ENCODE results near the gene UFM1. TPM values are rescaled to one million over a fixed set of nuclear protein-coding genes. Genes with fewer than 3 reads are reported as not detected.

UFM1 gene
- total and polyA plus RNA-seq, 11 donors = 14.6 to 40.8 (median 27.9) TPM

DNA sequence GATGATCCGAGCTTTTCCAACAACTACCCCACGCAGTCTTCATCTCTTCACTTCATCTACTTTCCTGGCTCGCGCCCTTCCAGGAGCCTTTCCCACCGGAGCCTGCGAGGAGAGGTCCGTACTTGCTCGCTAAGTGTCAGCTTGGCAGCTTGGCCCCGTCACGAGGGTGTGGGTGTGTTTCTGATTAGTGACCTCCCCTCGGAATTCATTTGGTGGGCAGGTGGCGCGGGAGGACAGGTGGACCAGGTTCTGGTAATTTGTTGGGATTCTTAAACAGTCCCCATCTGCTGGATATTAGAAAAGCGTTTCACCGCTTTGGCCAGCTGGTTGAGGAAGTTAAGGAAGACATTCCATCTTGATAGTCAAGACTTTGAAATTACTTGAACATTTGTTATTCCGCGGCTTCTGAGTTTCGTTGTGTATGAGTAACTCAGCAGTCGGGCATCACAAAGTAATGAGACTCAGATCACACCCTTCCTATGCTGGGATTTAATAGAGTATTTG is 515 bp downstream of the UFM1 start:
- peak overlapping the region; percentile 82 to 93 (median 88) for H3K27ac ChIP-seq
- no peaks in the 10 kb centered on the region for H3K9me3 ChIP-seq
- intact Hi-C loops (cut with DNase I) = no loop called here
- peaks cover 0 to 27% (median 17%) of the 10 kb centered on the region in 12 donors for H3K4me1 ChIP-seq
- peak overlapping the region; percentile 62 to 88 (median 81) for H3K4me3 ChIP-seq
- ATAC-seq (peak; percentile 44 to 72 (median 60)), DNase-seq (peak in 4 of 5 donors; percentile 50 to 72 (median 58))
- TF ChIP-seq, protein P1, sequence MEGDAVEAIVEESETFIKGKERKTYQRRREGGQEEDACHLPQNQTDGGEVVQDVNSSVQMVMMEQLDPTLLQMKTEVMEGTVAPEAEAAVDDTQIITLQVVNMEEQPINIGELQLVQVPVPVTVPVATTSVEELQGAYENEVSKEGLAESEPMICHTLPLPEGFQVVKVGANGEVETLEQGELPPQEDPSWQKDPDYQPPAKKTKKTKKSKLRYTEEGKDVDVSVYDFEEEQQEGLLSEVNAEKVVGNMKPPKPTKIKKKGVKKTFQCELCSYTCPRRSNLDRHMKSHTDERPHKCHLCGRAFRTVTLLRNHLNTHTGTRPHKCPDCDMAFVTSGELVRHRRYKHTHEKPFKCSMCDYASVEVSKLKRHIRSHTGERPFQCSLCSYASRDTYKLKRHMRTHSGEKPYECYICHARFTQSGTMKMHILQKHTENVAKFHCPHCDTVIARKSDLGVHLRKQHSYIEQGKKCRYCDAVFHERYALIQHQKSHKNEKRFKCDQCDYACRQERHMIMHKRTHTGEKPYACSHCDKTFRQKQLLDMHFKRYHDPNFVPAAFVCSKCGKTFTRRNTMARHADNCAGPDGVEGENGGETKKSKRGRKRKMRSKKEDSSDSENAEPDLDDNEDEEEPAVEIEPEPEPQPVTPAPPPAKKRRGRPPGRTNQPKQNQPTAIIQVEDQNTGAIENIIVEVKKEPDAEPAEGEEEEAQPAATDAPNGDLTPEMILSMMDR (IDR thresholded peaks at IDR 0.05) = no peak
- TF ChIP-seq POLR2A (IDR thresholded peaks at IDR 0.05) = no peak
- peaks cover 0 to 41% (median 19%) of the 10 kb centered on the region in 9 donors for H3K36me3 ChIP-seq
- WGBS, 4 donors = 0 to 1% (median 1%) methylated on average over 14 to 19 of the region's 19 CpGs
- H3K27me3 ChIP-seq = no peaks in the 10 kb centered on the region

DNA sequence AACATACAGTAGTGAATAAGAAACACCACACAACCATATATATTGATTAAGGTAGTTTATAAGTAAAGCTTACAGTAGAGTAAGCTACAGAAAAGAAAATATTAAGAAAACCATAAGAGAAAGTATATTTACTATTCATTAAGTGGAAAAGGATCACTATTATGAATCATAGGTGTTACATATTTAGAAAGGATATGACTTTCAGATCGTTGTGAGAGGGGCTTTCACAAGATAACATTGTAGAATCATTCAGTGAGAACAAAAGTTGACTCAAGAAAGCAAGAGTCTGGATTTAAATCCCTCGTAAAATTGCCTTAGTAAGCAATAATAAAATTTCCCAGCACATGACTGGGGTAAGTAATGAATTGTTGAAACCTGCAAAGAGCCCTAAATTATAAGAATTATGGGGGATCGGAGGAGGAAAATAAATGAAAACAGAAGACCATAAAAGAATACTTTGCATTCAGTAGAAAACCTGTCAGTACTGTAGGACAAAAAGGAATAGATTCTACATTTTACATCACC is 6.0 kb downstream of the UFM1 start:
- H3K4me1 ChIP-seq = peaks cover 3 to 33% (median 19%) of the 10 kb centered on the region in 12 donors
- TF ChIP-seq, protein P1 (IDR thresholded peaks at IDR 0.05) = no peak
- TF ChIP-seq POLR2A (IDR thresholded peaks at IDR 0.05) = no peak
- DNase-seq = no peak
- H3K9me3 ChIP-seq = no peaks in the 10 kb centered on the region
- peaks cover 0 to 94% (median 55%) of the 10 kb centered on the region in 9 donors for H3K36me3 ChIP-seq
- intact Hi-C loops (cut with DNase I) = no loop called here
- ATAC-seq = no peak
- H3K27ac ChIP-seq = no peak overlapping the region
- H3K27me3 ChIP-seq = no peaks in the 10 kb centered on the region
- 56 to 84% (median 67%) methylated on average over 2 to 3 of the region's 3 CpGs for WGBS, 4 donors
- H3K4me3 ChIP-seq = no peak overlapping the region

DNA sequence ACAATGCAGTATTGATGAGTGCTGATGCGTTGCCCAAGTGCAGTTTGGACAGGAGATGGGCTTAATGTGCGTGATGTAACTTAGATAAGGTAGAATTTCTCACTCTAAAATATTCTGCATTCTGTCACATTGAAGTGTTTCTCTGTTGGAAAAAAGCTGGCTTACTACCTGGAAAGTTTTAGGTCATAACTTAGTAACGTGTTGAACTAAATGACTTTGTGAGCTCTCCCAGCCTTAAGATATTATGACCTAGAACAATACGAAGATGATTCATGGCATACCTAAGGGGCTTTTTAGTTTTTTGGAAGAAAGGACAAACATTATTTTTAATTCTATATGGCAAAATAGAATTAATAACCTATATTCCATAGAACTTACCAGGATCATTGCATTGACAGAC is 9.0 kb downstream of the UFM1 start:
- WGBS, 4 donors = 58 to 67% (median 62%) methylated on average over 4 of the region's 4 CpGs
- no peaks in the 10 kb centered on the region for H3K9me3 ChIP-seq
- ATAC-seq (peak in 1 of 4 donors; percentile 39), DNase-seq (no peak)
- H3K4me1 ChIP-seq = peaks cover 0 to 16% (median 6%) of the 10 kb centered on the region in 12 donors
- intact Hi-C loops (cut with DNase I) = no loop called here
- peaks cover 0 to 98% (median 73%) of the 10 kb centered on the region in 9 donors for H3K36me3 ChIP-seq
- H3K4me3 ChIP-seq = no peak overlapping the region
- TF ChIP-seq POLR2A (IDR thresholded peaks at IDR 0.05) = no peak
- TF ChIP-seq, protein P1 (IDR thresholded peaks at IDR 0.05) = no peak
- H3K27ac ChIP-seq = no peak overlapping the region
- no peaks in the 10 kb centered on the region for H3K27me3 ChIP-seq

DNA sequence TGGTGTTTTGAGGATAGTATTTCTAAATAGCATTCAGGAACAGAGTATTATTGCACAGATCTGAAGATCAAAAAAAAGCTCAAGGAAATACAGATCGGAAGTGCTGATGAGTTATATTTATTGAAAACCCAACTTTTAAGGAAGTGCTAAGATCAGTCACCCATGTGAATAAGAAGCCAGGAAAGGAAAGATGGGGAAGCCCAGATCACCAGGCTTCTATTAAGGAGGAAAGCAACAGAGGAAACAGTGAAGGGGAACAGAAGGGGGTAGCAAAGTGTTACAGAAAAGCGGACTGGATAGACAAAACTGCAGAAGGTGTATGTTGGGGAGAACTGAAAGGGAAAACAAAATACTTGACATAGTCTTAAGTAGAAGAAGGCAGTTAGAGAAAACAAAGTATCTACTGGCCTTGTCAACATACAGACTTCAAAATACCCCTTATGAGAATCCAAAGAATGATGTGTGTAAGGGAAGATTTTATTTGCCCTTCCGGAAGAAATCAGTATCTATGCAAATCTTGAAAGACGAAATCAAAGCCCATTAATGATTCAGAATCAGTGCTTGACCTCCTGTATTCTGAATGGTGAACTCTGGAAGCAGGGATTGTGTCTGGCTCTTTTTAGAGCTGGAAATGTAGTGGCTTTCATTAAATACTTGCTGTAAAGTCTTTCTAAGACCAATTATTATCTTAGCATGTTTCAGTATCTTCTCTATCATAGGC is 12.1 kb downstream of the UFM1 start:
- Histone ChIP-seq H3K27ac (peak overlapping the region in 2 of 12 donors; percentile 17 to 32), H3K4me1 (peaks cover 0 to 16% (median 6%) of the 10 kb centered on the region in 12 donors), H3K27me3 (no peaks in the 10 kb centered on the region), H3K9me3 (no peaks in the 10 kb centered on the region), H3K36me3 (peaks cover 0 to 69% (median 47%) of the 10 kb centered on the region in 9 donors), H3K4me3 (no peak overlapping the region)
- WGBS, 4 donors = 74 to 80% (median 79%) methylated on average over 4 of the region's 4 CpGs
- intact Hi-C loops (cut with DNase I) = no loop called here
- DNase-seq (no peak), ATAC-seq (peak in 2 of 4 donors; percentile 27 to 28)
- no peak for TF ChIP-seq POLR2A (IDR thresholded peaks at IDR 0.05)
- TF ChIP-seq, protein P1 (IDR thresholded peaks at IDR 0.05) = no peak
